Liver (tissue), 9 donors: Measurements from ENCODE around the gene IFNA5. TPM values are rescaled to one million over a fixed set of nuclear protein-coding genes. Genes with fewer than 3 reads are reported as not detected.

Source experiments
- DNase-seq: peaks from one replicate; pipeline ENCODE4 v3.0.0-alpha.2; 2017; ENCODE audit warnings: low spot score
- H3K27ac ChIP-seq, 2 donors: one replicate each; pipeline ENCODE4 v1.7.0; 2013; ENCODE audit warnings: inconsistent platforms in 2 of 2, low read length in 2 of 2, control low read depth in 1 of 2, low read depth in 1 of 2, mild to moderate bottlenecking in 1 of 2
- H3K27me3 ChIP-seq, 4 donors: one replicate each; pipeline versions ENCODE4 v1.6.1 to v1.7.0; 2013; ENCODE audit warnings: low read length in 3 of 4, inconsistent platforms in 1 of 4, mild to moderate bottlenecking in 1 of 4, moderate library complexity in 1 of 4; ENCODE audit not compliant: control insufficient read depth in 4 of 4, insufficient read depth in 4 of 4
- H3K36me3 ChIP-seq, 4 donors: one replicate each; pipeline versions ENCODE4 v1.6.1 to v1.7.0; 2013; ENCODE audit warnings: low read length in 3 of 4, mild to moderate bottlenecking in 3 of 4, low read depth in 1 of 4, moderate library complexity in 1 of 4; ENCODE audit not compliant: control insufficient read depth in 4 of 4, insufficient read depth in 3 of 4
- H3K4me1 ChIP-seq, 4 donors: one replicate each; pipeline versions ENCODE4 v1.6.1 to v1.7.0; 2013; ENCODE audit warnings: low read length in 3 of 4, mild to moderate bottlenecking in 3 of 4, moderate library complexity in 1 of 4; ENCODE audit not compliant: control insufficient read depth in 4 of 4, insufficient read depth in 4 of 4
- H3K4me3 ChIP-seq, 3 donors: one replicate each; pipeline versions ENCODE4 v1.6.1 to v1.7.0; 2013; ENCODE audit warnings: low read length in 3 of 3, control low read depth in 1 of 3, low read depth in 1 of 3, mild to moderate bottlenecking in 1 of 3
- H3K9ac ChIP-seq, 2 donors: one replicate each; pipeline ENCODE4 v1.7.0; 2013; ENCODE audit warnings: low read length in 2 of 2, mild to moderate bottlenecking in 2 of 2, moderate library complexity in 2 of 2, control low read depth in 1 of 2, low read depth in 1 of 2
- H3K9me3 ChIP-seq, 4 donors: one replicate each; pipeline versions ENCODE4 v1.6.1 to v1.7.0; 2013; ENCODE audit warnings: low read length in 3 of 4; ENCODE audit not compliant: control insufficient read depth in 4 of 4
- ATF3 ChIP-seq: IDR thresholded peaks from 2 replicates; pipeline ENCODE4 v1.6.1; 2016; ENCODE audit warnings: antibody characterized with exemption
- EGR1 ChIP-seq, 2 donors: IDR thresholded peaks; 2 replicates each; pipeline ENCODE4 v1.6.1; 2016 to 2018; ENCODE audit warnings: antibody characterized with exemption in 2 of 2, low read depth in 2 of 2
- FOXA1 ChIP-seq: IDR thresholded peaks from 2 replicates; pipeline ENCODE4 v1.6.1; 2016; ENCODE audit warnings: antibody characterized with exemption
- FOXA2 ChIP-seq: IDR thresholded peaks from 2 replicates; pipeline ENCODE4 v1.6.1; 2016; ENCODE audit warnings: antibody characterized with exemption
- GABPA ChIP-seq, 2 donors: IDR thresholded peaks in 1 of 2; conservative IDR thresholded peaks in 1 of 2; 2 replicates each; pipeline ENCODE4 v1.6.1; 2016; ENCODE audit warnings: antibody characterized with exemption in 2 of 2, mild to moderate bottlenecking in 1 of 2, moderate library complexity in 1 of 2
- HNF4A ChIP-seq, 2 donors: conservative IDR thresholded peaks; 2 replicates each; pipeline ENCODE4 v1.6.1; 2016; ENCODE audit warnings: antibody characterized with exemption in 2 of 2, mild to moderate bottlenecking in 2 of 2
- HNF4G ChIP-seq: IDR thresholded peaks from 2 replicates; pipeline ENCODE4 v1.6.1; 2016; ENCODE audit warnings: antibody characterized with exemption
- JUND ChIP-seq, 2 donors: IDR thresholded peaks; 2 replicates each; pipeline ENCODE4 v1.6.1; 2016; ENCODE audit warnings: antibody characterized with exemption in 2 of 2
- NR2F2 ChIP-seq: IDR thresholded peaks from 2 replicates; pipeline ENCODE4 v1.6.1; 2016; ENCODE audit warnings: antibody characterized with exemption
- RAD21 ChIP-seq, 2 donors: IDR thresholded peaks; 2 replicates each; pipeline ENCODE4 v1.6.1; 2016; ENCODE audit warnings: antibody characterized with exemption in 2 of 2, mild to moderate bottlenecking in 2 of 2
- RXRA ChIP-seq, 2 donors: IDR thresholded peaks; 2 replicates each; pipeline ENCODE4 v1.6.1; 2017 to 2018; ENCODE audit warnings: antibody characterized with exemption in 2 of 2, mild to moderate bottlenecking in 1 of 2
- SP1 ChIP-seq: IDR thresholded peaks from 2 replicates; pipeline ENCODE4 v1.6.1; 2018; ENCODE audit warnings: antibody characterized with exemption, mild to moderate bottlenecking
- TAF1 ChIP-seq: conservative IDR thresholded peaks from 2 replicates; pipeline ENCODE4 v1.6.1; 2016; ENCODE audit warnings: antibody characterized with exemption, mild to moderate bottlenecking
- YY1 ChIP-seq: IDR thresholded peaks from 2 replicates; pipeline ENCODE4 v1.6.1; 2016; ENCODE audit warnings: antibody characterized with exemption, mild to moderate bottlenecking
- ZBTB33 ChIP-seq: IDR thresholded peaks from 2 replicates; pipeline ENCODE4 v1.6.1; 2016; ENCODE audit warnings: antibody characterized with exemption
- WGBS: extraction: QIAGEN DNeasy Blood & Tissue Kit; methylation state at CpG from one replicate; pipeline ENCODE4 v1.1.7; 2013; 5-methylcytosine and 5-hydroxymethylcytosine counted together
- polyA plus RNA-seq, 2 donors: library from polyadenylated mRNA; stranded (reverse) in 1 of 2; unstranded in 1 of 2; fragments of 200-250 nt in 1 of 2; fragments of >200 nt in 1 of 2; fragmentation: Nextera tagmentation in 1 of 2; extraction: Ambion mirVana in 1 of 2; gene quantifications; one replicate each; pipeline versions ENCODE4 v1.2.1 to v1.2.3, GENCODE V29; 2013 to 2015
- total RNA-seq, 2 donors: library from RNA; depleted of rRNA; stranded (reverse); fragments of >200 nt; gene quantifications; one replicate each; pipeline ENCODE4 v1.2.3, GENCODE V29; 2014
- TF ChIP-seq, protein P1 (sequence below): IDR thresholded peaks from 2 replicates; pipeline ENCODE4 v1.6.1; 2016; ENCODE audit warnings: antibody characterized with exemption
- TF ChIP-seq, protein P2 (sequence below): IDR thresholded peaks from 2 replicates; pipeline ENCODE4 v1.6.1; 2016; ENCODE audit warnings: antibody characterized with exemption, mild to moderate bottlenecking
- donor health status: healthy.
- donor health status: healthy.
- donor health status: healthy.
- donor health status: healthy.
- donor health status: healthy.

IFNA5 gene
- total and polyA plus RNA-seq, 4 donors = 0.25 TPM; not detected in 3

DNA sequence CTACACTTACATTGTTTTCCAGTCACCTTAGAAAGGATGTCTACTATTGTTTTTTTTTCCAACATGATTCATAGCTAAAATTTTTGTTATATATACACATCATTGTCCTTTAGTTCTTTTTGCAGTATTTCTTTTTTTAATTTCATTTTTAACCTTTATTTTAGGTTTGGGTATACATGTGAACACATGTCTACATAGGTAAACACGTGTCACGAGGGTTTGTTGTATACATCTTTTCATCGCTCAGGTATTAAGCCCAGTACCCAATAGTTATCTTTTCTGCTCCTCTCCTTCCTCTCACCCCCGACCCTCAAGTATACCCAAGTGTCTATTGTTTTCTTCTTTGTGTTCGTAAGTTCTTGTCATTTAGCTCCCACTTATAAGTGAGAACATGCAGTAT lies 19.0 kb downstream of the IFNA5 start:
- no peak overlapping the region for H3K4me3 ChIP-seq
- H3K4me1 ChIP-seq = no peaks in the 10 kb centered on the region
- TF ChIP-seq HNF4G (no peak), HNF4A (conservative IDR thresholded peaks at IDR 0.05) (no peak), GABPA (IDR thresholded peaks at IDR 0.05 in 1 of 2, conservative IDR thresholded peaks at IDR 0.05 in 1 of 2) (no peak), RXRA (IDR thresholded peaks at IDR 0.05) (no peak), NR2F2 (no peak), SP1 (no peak), FOXA2 (no peak), ZBTB33 (no peak), ATF3 (no peak), RAD21 (IDR thresholded peaks at IDR 0.05) (no peak)
- TF ChIP-seq, protein P1, sequence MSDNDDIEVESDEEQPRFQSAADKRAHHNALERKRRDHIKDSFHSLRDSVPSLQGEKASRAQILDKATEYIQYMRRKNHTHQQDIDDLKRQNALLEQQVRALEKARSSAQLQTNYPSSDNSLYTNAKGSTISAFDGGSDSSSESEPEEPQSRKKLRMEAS = no peak
- TF ChIP-seq, protein P2, sequence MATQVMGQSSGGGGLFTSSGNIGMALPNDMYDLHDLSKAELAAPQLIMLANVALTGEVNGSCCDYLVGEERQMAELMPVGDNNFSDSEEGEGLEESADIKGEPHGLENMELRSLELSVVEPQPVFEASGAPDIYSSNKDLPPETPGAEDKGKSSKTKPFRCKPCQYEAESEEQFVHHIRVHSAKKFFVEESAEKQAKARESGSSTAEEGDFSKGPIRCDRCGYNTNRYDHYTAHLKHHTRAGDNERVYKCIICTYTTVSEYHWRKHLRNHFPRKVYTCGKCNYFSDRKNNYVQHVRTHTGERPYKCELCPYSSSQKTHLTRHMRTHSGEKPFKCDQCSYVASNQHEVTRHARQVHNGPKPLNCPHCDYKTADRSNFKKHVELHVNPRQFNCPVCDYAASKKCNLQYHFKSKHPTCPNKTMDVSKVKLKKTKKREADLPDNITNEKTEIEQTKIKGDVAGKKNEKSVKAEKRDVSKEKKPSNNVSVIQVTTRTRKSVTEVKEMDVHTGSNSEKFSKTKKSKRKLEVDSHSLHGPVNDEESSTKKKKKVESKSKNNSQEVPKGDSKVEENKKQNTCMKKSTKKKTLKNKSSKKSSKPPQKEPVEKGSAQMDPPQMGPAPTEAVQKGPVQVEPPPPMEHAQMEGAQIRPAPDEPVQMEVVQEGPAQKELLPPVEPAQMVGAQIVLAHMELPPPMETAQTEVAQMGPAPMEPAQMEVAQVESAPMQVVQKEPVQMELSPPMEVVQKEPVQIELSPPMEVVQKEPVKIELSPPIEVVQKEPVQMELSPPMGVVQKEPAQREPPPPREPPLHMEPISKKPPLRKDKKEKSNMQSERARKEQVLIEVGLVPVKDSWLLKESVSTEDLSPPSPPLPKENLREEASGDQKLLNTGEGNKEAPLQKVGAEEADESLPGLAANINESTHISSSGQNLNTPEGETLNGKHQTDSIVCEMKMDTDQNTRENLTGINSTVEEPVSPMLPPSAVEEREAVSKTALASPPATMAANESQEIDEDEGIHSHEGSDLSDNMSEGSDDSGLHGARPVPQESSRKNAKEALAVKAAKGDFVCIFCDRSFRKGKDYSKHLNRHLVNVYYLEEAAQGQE = no peak
- H3K27ac ChIP-seq = no peak overlapping the region
- H3K9me3 ChIP-seq = no peaks in the 10 kb centered on the region
- H3K36me3 ChIP-seq = no peaks in the 10 kb centered on the region
- 85% methylated on average over 5 of the region's 5 CpGs for WGBS
- peaks cover 0 to 3% (median 0%) of the 10 kb centered on the region in 4 donors for H3K27me3 ChIP-seq
- DNase-seq = no peak
- no peak overlapping the region for H3K9ac ChIP-seq

DNA sequence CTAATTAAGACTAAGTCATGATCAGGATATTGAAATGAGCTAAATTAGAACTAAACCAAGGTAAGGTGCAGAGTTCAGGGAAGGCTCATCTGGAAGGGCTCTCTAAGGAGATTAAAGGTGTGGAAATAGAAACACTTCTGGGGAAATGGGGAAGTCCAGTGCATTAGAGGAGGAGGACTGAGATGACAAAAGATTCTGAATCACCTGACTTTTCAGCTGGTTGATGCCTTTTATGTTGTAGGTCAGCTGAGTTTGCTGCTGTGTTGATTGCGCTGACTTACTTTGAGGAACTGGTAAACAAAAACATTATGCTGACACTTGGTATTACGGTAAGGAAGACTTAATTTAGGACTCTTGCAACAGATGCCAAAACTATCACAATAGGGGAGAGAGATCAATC lies 23.8 kb downstream of the IFNA5 start:
- whole genome bisulfite sequencing = 73% methylated on average over 2 of the region's 2 CpGs
- TF ChIP-seq NR2F2 (no peak), ZBTB33 (no peak), FOXA2 (no peak), HNF4G (no peak), HNF4A (conservative IDR thresholded peaks at IDR 0.05) (no peak), EGR1 (IDR thresholded peaks at IDR 0.05; ENCODE audit: low read depth in 2 of 2) (no peak), RXRA (IDR thresholded peaks at IDR 0.05) (no peak), RAD21 (IDR thresholded peaks at IDR 0.05) (no peak), FOXA1 (no peak), GABPA (IDR thresholded peaks at IDR 0.05 in 1 of 2, conservative IDR thresholded peaks at IDR 0.05 in 1 of 2) (no peak), YY1 (no peak), TAF1 (no peak), JUND (IDR thresholded peaks at IDR 0.05) (no peak), SP1 (no peak), ATF3 (no peak)
- TF ChIP-seq, protein P1 = no peak
- TF ChIP-seq, protein P2 = no peak

More for the DNA sequence above, 23.8 kb downstream of the IFNA5 start:
- Histone ChIP-seq H3K9me3 (no peaks in the 10 kb centered on the region), H3K4me3 (no peak overlapping the region), H3K27me3 (no peaks in the 10 kb centered on the region), H3K4me1 (no peaks in the 10 kb centered on the region), H3K9ac (no peak overlapping the region), H3K36me3 (no peaks in the 10 kb centered on the region), H3K27ac (no peak overlapping the region)
- DNase-seq = no peak
